Limb (tissue), 2 donors: ENCODE data around the gene MAFB.

Experiments used
- DNase-seq, 2 donors: peaks; one replicate each; pipeline ENCODE4 v3.0.0-alpha.2; 2016; ENCODE audit errors: extremely low spot score in 2 of 2

MAFB gene

DNA sequence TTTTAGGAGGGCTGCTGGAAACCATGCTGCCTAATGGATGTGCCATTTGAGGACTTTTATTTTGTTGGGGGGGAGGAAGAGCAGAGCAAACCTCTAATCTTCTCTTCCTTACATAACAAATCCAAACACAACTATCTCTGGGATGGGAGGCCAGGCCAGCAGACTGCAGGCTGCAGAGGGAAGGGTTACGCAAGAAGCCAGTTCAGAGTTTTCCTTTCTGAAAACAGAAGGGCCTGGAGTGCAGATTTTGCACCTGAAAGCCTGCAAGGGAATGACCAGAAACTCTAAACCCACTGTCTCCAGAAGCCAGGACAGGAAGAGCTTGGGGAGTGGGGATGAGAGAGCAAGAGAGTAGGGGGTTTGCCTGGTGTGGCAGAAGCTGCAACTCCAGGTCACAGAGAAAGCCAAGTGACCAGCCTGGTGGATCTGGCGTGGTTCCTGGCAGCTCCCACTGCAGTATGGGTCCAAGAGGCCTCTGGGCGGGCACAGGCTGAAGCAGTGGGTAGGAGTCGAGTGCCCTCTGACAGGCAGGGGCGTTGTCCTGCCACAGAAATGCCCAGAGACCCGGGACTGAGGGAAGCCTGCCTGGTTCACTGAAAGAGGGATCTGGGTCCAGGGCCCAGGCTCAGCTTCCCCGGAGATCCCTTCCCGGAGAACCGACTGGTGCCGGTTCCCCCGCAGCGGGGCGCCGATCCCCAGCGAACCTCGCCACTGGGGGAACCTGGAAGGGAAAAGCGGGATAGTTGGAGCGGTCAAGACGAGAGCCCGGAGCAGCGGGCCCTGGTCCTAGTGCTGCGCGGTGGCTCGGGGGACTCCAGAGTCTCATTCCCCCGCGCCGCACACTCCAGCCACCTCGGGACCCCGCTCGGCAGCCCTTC lies 6.7 kb downstream of the MAFB start:
- no peak for DNase-seq

DNA sequence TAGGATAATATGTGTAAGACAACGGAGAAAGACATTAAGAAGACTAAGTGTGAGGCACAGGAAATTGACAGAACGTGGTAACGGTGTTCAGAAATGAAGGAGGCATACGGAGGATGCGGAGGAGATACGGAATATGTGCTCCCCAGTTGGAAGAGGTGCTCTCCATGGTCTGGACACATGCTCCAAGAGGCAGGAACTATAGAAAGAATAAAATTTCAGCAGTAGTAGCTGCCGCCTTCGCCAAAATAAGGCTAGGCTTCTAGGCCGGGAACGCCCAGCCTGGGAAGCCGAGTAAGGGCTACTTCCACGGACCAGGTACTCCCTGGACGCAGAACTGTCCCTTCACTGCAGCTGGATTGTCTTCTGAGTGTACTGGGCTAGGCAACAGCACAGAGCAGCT lies 7.4 kb downstream of the MAFB start:
- DNase-seq: no peak

DNA sequence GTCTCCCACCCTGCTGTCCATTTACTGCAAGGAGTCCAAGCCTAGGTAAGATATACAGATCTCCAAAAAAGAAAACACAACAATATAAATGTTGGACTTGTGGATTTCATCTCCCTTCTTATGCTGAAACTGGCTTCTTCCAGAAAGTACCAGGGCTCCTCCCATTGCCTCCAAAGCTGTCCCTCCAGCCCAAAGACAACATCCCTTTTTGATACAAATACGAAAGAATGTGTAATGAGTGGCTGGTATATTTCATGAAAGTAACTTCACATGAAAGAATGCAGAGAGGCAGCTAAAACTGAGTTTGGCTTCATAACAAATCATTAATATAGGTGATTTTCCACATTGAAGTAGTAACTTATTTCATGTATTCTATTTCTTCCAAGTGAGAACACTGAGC lies 7.9 kb downstream of the MAFB start:
- DNase-seq: no peak

DNA sequence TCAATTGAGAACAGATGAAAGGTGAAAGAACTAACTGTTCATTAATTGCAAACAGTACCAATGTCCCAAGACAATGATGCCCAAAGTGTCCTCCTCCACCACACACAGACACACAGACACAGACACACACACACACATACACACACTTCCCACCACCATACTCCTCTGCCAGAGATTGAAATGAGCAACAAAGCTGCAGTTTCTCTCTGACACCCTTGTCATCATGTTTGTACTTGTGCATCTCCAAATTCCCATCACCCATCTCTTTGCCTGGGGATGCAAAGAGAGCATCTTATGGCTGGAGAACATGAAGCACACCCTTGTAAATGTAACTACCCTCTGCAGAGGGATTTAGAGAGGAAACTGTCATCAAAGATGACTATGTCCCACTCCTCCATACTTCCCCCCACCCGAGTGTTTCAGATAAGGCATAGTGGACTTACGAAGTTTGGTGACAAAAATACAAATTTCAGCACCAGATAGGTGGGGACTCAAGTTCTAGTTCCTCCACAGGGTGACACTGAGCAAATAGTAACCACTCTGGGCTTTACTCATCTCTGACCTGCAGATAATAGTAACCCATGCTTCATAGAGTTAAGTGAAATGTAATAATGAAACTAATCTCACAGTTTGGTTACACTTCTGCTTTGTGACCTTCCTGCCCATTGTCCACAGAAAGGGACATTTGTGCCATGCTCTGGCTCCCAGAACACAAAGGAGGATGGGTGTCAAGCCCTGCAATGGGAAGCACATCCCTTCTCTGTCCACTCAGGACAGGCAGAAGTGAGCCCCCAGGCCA lies 8.7 kb downstream of the MAFB start:
- no peak for DNase-seq

DNA sequence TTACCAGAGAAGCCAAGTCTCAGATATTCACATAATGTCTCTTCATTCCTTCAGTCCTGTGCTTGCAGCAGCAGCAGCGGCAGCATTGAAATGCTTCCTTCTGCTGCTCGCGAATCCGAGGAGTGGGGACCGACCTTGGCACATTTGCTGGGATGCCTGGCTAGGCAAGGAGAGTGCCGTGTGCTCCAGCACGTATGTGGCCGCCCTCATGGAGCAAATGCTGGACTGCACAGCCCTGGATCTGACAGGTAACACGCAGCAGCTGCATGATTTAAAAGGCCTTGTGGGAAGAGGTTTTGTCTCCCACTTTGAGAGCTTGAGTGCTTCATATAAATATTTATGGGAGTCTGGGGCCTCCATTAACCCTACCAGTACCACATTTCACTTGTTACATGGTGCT lies 9.9 kb downstream of the MAFB start:
- DNase-seq: no peak

DNA sequence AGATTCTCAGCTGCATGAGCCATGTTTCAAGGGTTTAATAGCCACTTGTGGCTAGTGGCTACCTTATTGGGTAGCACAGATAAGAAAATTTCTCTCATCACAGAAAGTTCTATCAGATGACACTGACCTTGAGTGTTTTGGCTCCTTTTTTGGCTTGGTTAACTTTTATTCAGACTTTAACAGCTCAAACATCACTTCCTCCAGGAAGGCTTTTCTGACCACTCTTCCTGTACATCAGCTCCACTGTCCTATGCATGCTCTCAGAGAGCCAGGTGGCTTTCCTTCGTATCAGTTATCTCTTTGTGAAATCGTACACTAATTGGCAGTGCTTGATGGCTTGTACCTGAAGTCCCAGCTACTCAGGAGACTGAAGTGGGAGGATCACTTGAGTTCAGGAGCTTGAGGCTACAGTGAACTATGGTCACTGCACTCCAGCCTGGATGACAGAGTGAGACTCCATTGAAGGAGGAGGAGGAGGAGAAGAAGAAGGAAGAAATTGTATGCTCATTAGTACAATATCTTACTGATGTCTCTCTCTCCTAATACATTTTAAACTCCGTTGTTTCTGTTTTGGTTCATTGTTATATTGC lies 10.7 kb downstream of the MAFB start:
- DNase-seq: no peak

DNA sequence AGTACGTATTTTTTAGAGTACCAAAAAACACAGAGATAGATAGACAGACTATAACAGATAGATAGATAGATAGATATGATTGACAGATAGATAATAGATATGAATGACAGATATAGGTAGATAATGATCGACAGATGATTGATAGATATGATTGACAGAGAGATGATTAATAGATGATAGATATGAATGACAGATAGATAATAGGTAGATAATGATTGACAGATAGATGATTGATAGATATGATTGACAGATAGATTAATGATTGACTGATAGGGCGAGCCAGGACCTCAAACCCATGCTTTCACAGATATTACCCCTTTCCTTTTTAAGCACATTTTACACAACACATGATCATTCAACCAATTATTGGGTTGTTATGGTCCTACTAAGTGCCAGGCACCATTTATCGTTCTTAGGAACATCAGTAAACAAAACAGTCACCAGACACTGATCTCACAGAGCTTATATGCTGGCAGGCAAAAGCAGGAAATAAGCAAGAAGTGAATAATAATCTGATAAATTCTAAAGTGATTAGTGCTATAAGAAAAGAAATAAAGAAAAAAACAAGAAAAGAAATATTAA lies 11.6 kb downstream of the MAFB start:
- DNase-seq: no peak

DNA sequence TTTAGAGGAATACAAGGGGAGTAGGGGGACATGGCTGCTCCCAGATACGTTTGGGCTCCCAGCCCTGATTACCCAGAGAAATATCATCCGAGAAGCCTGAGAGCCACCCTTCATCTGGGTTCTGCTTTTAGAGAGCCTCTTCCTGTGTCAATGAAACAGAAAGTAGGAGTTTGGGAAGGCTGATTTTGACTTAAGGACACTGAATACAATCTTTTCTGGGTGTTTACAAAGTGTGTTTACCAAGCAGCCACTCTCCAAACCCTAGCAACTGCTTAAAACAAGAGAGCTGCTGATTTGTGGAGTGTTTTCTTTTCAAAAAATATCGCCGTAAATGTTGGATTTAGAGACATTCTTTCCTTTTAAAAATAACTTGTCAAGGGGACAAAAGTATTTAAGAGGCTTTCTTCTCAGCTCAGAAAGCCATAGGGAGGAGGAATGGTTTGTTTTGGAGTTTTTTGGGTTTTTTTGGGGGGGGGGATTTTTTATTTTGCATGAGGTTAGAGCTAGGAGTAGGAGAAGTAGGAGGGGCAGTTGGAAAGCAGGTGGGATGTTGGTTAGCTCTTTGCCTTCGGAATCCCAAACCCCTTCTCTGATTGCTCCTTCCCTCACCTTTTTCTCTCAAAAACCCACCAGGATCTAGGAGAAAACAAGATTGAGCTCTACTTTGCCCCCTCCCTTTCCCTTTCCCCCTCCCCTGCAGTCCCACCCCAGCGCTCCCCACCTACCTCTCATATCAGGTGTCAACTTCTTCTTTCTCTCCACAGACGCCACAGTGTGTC lies 12.4 kb downstream of the MAFB start:
- no peak for DNase-seq

DNA sequence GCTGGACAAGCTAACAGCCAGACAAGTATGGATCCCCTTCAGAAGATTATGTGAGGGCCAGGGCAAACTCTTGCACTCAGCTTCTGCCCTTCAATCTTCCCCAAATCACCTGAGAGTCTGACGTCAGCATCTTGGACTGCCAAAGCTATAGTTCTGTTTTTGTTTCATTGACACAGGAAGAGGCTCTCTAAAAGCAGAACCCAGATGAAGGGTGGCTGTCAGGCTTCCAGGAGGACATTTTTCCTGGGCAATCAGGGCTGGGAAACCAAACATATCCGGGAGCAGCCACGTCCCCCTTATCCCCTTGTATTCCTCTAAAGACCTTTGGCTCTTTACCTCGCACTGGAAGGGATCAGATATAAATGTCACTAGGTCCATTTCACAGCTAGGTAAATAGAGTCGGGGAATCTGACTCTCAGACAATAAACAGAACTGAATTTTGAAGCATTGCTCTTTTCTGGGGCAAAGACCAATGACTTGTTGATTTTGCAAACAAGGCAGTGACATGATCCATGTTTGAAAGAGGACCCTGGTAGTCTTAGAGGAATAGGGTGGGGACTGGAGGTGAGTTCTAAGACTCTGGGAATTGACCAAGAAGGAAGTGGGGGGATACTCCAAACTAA lies 13.3 kb downstream of the MAFB start:
- no peak for DNase-seq

DNA sequence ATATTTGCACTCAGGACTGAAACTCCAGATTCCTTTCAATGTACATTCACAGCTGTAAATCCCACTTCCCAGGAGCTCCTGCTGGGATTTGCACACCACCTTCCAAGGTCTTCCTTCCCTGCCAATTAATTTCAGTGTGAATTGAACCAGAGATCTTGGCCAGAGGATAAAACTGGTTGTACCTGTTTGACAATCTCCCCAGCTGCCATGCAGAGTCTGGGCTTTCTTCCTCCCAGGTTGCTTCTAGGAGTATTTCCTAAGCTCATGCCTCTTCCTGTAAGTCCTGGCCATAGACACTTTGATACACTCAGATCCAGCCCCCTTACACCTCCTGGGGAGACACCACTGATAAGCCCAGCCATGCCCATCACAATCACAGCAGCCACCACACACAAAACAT lies 15.6 kb downstream of the MAFB start:
- DNase-seq: no peak

DNA sequence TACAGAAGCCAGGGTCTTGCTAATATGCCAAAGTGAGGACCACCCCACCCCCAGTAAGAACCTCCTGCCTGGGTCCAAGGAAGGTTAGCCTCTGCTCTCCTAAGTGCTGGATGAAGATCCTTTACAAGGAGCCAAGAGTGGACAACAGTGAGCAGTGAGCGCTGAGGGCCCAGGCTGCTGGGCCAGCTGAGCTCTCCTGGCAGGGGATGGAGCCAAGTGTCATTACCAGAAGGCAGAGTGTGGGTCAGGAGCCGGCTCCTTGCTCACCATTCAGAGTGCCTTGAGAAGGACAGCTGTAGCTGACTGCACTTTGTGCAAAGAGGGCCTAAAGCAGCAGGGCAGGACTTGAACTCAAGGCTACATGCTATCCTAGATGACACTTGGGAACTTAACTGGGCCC lies 16.9 kb downstream of the MAFB start:
- no peak for DNase-seq

DNA sequence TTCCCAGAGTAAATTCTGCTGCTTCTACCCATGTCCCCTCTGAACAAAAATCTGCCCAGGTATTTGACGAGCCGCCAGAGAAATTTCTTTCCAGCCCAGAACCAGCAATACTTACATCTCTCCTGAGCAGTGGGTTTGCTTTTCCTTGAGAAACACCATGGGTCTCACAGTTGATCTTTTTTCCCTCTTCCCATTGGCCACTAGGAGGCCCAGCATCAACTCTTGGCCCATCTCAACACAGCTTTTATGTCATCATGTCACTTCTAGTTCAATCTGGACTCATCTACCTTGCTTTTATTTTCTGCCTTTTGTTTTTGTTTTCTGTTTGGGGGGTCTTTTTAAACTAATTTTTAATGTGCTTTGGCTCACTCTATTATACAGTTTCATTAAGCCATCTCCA lies 18.8 kb downstream of the MAFB start:
- no peak for DNase-seq

DNA sequence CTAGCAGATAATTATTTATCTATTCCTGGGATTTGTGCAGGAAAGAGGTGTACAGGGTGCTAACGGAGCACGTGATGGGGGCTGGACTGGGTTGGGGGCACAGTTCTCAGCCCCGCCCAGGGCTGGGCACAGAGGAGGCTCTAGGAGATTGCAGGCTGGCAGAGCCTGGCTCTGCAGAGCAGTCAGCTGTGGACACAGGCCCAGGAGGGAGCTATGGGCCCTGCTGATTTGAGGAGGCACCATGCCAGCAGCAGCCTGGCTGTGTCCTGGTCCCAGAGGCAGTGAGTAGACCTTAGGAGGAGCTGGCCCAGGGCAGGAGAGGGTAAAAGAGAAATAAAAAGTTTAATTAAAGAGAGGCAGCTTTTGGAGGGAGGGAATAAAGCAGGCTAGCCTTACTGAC lies 19.3 kb downstream of the MAFB start:
- DNase-seq: no peak

DNA sequence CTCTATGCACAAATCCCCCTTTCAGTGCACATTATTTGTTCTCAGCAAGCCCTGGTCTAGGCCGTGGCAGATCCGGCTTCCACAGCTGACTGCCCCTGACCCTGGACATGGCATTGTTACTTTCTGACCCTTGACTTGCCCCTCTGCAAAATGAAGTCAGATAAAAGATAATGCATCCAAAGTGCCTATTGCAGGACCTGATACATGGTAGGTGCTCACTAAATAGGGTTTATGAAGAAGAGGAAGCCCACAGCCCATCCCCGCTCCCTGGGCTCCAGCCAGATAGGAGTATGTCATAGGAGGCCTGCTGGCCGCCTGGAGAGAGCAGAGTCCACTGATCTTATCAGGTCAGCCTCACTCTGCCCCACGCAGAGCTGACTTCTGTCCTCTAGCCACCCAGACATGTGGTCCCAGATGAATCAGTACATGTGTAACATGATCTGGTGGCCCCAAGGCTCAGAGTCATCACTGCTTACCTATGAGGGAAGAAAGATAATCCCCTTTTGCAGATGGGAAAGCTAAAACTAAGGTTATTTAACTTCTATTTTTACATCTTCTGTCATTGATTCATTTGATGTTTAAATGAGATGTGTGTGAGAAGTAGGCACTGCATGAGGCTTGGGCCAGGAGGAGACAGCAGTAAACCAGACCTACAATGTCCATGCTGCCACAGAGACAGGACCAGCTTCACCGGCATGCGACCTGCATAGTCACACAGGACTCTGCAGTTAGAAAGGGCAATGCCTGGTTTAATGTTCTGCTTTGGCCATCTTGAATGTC lies 20.4 kb downstream of the MAFB start:
- no peak for DNase-seq

DNA sequence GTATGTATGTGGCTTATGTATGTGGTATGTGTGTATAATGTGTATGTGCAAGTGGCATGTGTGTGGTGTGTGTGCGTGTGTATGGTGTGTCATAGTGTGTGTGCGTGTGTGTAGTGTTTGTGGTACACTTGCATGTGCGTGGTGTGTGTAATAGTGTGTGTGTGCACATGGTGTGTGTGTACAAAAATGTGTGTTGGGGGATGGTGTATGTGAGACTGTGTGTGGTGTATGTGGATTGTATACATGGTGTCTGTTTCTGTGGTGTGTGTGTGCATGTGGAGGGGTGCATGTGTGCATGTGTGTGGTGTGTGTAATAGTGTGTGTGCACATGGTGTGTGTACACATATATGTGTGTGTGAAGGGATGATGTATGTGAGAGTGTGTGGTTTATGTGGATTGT lies 21.5 kb downstream of the MAFB start:
- no peak for DNase-seq

DNA sequence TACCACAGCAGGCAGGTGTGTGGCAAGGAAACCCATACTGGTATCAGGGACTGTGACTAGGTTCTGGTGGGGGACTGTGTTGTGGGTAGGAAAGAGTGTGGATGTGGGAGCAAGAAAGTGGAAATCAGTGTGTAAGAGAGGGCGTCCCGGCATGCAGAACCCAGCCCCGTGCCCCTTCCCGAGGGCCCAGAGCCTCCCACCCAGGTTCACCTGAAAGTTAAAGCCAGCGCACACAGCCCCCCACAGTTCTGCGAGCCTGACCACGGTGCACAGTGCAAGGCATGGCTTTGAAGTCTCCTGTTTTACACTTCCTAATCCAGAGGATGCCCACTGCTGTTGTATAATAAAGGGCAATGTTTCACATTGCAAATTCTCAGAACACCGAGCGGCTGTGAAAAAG lies 22.7 kb downstream of the MAFB start:
- DNase-seq: no peak

DNA sequence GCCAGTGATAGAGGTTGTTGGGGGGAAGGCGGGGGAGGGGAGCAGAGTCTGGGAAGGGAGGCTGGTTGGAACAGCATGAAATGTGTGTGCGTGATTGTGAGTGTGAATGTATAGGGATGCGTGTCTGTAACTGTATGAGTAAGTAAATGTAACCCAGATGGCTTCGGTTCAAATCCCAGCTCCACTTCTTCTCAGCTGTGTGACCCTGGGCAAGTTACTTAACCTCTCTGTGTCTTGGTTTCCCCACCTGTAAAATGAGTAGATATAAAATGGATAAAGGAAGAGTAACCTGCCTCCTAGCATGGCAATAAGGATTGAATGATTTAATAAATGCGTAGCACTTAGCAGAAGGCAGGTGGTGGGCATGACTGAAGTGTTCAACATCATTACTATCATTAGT lies 24.1 kb downstream of the MAFB start:
- no peak for DNase-seq

DNA sequence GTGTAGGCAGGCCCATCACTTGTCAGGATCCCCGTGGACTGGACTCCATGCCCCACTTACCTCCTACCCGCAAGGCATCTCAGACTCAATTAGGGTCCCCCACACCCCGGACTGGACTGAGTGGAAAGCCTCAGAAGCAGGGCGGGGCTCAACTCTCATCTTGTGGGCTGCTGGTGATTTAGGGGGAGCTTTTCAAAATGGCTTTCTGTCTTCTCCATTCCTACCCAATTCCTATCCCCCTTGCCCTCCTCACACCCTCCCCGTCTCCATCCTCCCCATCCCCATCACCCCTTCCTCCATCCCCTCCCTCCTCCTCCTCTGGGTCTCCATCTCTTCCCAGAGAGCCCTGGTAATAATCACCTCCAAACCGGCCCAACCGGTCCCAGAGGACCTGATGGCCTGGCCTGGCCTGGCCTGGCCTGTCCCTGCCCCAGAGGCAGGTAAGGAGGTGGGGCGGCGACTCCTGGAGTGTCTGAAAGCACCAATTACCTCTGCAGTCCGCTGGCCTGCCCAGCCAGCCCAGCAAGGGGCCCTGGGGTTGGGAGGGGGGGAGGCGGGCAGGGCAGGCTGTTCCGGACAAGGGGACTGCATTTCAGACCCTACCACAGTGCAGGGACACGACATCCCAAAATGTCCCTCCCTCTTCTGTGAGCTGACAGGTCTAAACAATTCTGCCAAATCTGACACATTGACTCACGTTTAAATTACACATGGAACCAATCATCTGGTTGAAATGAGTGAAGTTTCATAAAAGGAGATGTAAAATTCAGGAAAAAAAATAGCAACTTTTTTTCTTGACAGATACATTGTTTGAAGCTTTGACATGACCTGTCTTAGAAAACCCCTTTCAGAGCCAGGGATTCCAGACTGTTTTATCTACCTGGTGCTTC lies 24.8 kb downstream of the MAFB start:
- DNase-seq: no peak

DNA sequence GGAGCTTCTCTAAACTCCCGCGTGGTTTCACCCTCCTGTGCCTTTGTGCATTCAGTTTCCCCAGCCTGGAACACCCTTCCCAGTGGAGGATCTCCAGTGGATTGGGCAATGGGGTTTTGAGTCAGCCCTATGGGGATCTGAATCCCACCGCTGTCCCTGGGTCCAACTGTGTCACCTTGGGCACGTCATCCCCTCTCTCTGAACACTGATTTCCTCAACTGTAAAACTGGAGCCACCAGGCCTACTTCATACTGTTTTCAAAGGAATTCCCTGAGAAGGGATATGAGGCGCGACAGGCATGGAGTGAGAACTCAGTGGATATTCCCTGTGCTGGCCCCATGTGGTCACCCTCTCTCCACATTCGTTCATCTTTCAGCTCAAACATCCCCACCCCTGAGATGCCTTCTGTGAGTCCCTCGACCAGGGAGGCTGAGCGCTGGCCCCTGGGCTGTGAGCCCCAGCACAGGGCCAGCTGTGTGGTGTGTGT lies 25.7 kb downstream of the MAFB start:
- DNase-seq: no peak
